ENCODE results near the gene ASB13.

ASB13 gene

GRCh38 chr10:5596611-5597341, 69.6 kb downstream of the ASB13 start:
- H4K20me1 ChIP-seq (ENCODE audit: insufficient read depth), result no peaks in the 10 kb centered on the region
- no peak overlapping the region for H3K27ac ChIP-seq
- no peak overlapping the region for H3K4me2 ChIP-seq
- no peak overlapping the region for H3K4me3 ChIP-seq (IDR thresholded peaks at IDR 0.05; ENCODE audit: insufficient read depth, low read depth, low read length)
- H3K9ac ChIP-seq, result no peak overlapping the region
- H3K4me1 ChIP-seq (ENCODE audit: low read depth, poor library complexity, severe bottlenecking), result no peaks in the 10 kb centered on the region
- no peak overlapping the region for H2AFZ ChIP-seq (ENCODE audit: low read depth)
- no peaks in the 10 kb centered on the region for H3K36me3 ChIP-seq (ENCODE audit: insufficient read depth)
- H3K27me3 ChIP-seq (ENCODE audit: insufficient read depth, low read depth), result no peaks in the 10 kb centered on the region
- H3K79me2 ChIP-seq (ENCODE audit: insufficient read depth, low read depth), result no peaks in the 10 kb centered on the region
- no peak for TF ChIP-seq CTCF (conservative IDR thresholded peaks at IDR 0.05; ENCODE audit: low read depth, low read length)

GRCh38 chr10:5595994-5596471, 70.4 kb downstream of the ASB13 start:
- Histone ChIP-seq H2AFZ (ENCODE audit: low read depth) (no peak overlapping the region), H3K4me1 (ENCODE audit: low read depth, poor library complexity, severe bottlenecking) (no peaks in the 10 kb centered on the region), H3K36me3 (ENCODE audit: insufficient read depth) (no peaks in the 10 kb centered on the region), H3K9ac (no peak overlapping the region), H3K4me3 (IDR thresholded peaks at IDR 0.05; ENCODE audit: insufficient read depth, low read depth, low read length) (no peak overlapping the region), H3K27ac (no peak overlapping the region), H3K79me2 (ENCODE audit: insufficient read depth, low read depth) (no peaks in the 10 kb centered on the region), H4K20me1 (ENCODE audit: insufficient read depth) (no peaks in the 10 kb centered on the region), H3K27me3 (ENCODE audit: insufficient read depth, low read depth) (no peaks in the 10 kb centered on the region), H3K4me2 (no peak overlapping the region)
- TF ChIP-seq CTCF (conservative IDR thresholded peaks at IDR 0.05; ENCODE audit: low read depth, low read length), result no peak

- Histone ChIP-seq H3K4me3 (IDR thresholded peaks at IDR 0.05; ENCODE audit: insufficient read depth, low read depth, low read length) (no peak overlapping the region), H3K4me1 (ENCODE audit: low read depth, poor library complexity, severe bottlenecking) (no peaks in the 10 kb centered on the region), H3K36me3 (ENCODE audit: insufficient read depth) (no peaks in the 10 kb centered on the region), H3K4me2 (no peak overlapping the region), H4K20me1 (ENCODE audit: insufficient read depth) (no peaks in the 10 kb centered on the region), H3K79me2 (ENCODE audit: insufficient read depth, low read depth) (no peaks in the 10 kb centered on the region), H3K27ac (no peak overlapping the region), H2AFZ (ENCODE audit: low read depth) (no peak overlapping the region), H3K27me3 (ENCODE audit: insufficient read depth, low read depth) (no peaks in the 10 kb centered on the region), H3K9ac (no peak overlapping the region)
- TF ChIP-seq CTCF (conservative IDR thresholded peaks at IDR 0.05; ENCODE audit: low read depth, low read length), result no peak
Measured at GRCh38 chr10:5595591-5595990, 70.8 kb downstream of the ASB13 start.

GRCh38 chr10:5595095-5595494, 71.3 kb downstream of the ASB13 start:
- no peak overlapping the region for H2AFZ ChIP-seq (ENCODE audit: low read depth)
- H3K79me2 ChIP-seq (ENCODE audit: insufficient read depth, low read depth), result no peaks in the 10 kb centered on the region
- no peaks in the 10 kb centered on the region for H3K27me3 ChIP-seq (ENCODE audit: insufficient read depth, low read depth)
- no peak for TF ChIP-seq CTCF (conservative IDR thresholded peaks at IDR 0.05; ENCODE audit: low read depth, low read length)
- no peaks in the 10 kb centered on the region for H3K36me3 ChIP-seq (ENCODE audit: insufficient read depth)
- no peak overlapping the region for H3K4me2 ChIP-seq
- no peaks in the 10 kb centered on the region for H4K20me1 ChIP-seq (ENCODE audit: insufficient read depth)
- no peaks in the 10 kb centered on the region for H3K4me1 ChIP-seq (ENCODE audit: low read depth, poor library complexity, severe bottlenecking)
- no peak overlapping the region for H3K27ac ChIP-seq
- H3K9ac ChIP-seq, result no peak overlapping the region
- H3K4me3 ChIP-seq (IDR thresholded peaks at IDR 0.05; ENCODE audit: insufficient read depth, low read depth, low read length), result no peak overlapping the region

Measured in KMS-11 (cell line).